Measurements from ENCODE around the gene SNRPA1. TPM values are rescaled to one million over a fixed set of nuclear protein-coding genes. Genes with fewer than 3 reads are reported as not detected.

Gene SNRPA1
- total RNA-seq = 13.4 and 22.6 TPM in 2 replicates

DNA sequence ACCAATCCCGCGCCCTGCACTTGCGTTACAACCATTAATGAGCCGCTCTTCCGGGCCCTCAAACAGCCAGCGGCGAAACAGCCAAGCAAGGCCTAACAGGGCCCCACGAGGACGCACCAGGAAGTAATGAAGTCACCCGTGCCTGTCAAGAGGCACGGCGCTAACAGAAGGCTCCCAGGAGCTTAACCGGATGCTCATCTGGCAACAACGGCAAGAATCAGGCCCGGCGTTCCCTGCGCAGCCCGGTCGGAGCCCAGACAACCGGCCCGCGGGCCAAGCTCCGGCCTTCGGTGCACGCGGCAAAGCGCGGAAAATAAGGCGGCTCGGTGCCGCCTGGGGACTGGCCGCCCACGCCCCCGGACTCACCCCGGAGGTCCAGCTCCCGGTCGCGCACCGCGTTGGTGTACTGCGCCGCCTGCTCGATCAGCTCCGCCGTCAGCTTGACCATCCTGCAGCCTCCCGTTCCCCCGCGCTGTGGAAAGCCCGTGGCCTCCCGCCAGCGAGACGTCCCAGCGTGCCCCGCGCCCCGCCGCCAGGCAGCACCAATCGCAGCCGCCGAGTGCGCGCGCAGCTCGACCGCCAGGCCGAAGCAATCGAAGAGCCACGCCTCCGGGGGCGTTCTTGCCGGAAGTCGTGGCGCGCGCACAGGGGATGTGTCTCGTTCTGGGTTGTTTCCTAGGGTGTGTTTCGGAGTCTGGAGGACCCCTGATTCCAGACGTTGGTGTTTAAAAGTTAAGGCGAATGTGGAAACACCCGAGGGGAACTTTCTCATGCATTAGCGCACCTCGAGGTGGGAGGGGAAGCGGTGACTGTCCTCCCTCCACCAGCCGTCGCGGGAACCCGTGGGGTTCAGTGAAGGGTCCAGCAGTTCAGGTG is at the start of gene SNRPA1:
Gene SNRPA1, minus strand, starts transcription at position 518 of the 876 bp plus-strand sequence. Its CDS starts 70 bp downstream, at position 448.

GRCh38 chr15:101277038-101277822 is 17.8 kb downstream of the SNRPA1 start, which contains the start of gene SELENOS:
SELENOS (minus strand) TSS chr15:101277485; CDS start chr15:101277417, 68 bp downstream.

DNA sequence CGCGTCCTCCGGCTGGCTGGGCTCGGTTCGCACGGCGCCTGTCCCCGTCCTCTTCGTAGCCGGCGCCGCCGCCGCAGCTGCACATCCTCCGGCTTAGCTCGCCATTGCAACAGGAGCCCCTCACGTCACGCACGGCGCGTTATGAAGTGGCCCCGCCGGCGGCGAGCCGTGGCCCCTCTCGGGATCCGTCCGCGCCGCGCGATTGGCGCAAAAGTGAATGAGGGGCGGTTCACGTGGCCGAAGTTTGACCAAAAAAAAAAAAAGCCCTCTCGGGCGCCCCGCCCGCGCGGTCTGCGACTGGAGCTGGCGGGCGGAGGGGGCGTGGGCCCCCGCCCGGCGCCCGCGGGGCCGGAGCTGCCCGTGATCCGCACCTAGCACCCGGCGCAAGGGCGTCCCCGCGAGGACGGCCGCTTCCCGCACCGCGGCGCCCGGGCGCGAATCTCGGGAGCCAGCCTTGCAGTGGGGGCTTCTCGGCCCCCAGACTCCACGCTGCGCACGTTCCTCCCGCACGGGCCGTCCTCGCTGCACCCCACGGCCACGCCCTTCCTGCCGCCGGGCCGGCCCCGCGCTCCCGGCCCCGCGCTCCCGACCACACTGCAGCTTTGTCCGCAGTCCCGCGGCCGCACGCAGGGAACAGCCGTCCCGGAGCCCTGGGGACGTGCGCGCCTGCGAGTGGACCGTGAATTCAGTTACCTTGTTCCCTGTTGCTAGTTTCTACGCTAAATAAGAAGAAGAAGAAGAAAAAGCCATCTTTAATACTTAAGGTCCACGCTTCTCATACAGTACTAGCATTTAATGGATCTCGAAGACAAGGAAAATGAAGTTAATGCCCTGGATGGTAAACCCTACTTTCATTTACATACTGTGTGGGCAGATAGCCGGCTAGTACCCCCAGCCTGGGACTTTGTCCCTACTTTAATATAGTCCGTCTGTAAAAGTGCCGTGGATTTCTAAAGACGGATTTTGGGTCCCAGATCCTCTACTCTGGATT is 42.9 kb downstream of the SNRPA1 start, which contains the start of gene CHSY1:
Gene CHSY1, minus strand, starts transcription at position 219 of the 991 bp plus-strand sequence. CDS start 592 bp downstream, outside the sequence.

Other genes with a start within 250 kb of the SNRPA1 start
- gene CHSY1, start 43.2 kb downstream of the SNRPA1 start, total RNA-seq = 49.1 and 58.5 TPM in 2 replicates
- 45.1 and 56.6 TPM in 2 replicates for gene SELENOS, start 17.8 kb downstream of the SNRPA1 start, total RNA-seq
- 1.6 and 3.3 TPM in 2 replicates for gene PCSK6, start 194.5 kb upstream of the SNRPA1 start, total RNA-seq